SK-N-SH (cell line): Measurements from ENCODE around the gene BDKRB2. TPM values are rescaled to one million over a fixed set of nuclear protein-coding genes. Genes with fewer than 3 reads are reported as not detected.

Experiments used
- CTCF ChIA-PET: fragments of 300-600, 350-600 bp; formaldehyde crosslinking; extraction: SDS; loops from one replicate; lab custom pipeline; 2021; lab: Yijun Ruan, JAX
- POLR2A ChIA-PET: fragments of 350-600 bp; sonication (Branson Sonifier 250); formaldehyde crosslinking; extraction: SDS; loops from one replicate; lab custom pipeline; 2020; ENCODE audit warnings: antibody characterized with exemption, inconsistent platforms; lab: Yijun Ruan, JAX
- DNase-seq: peaks from one replicate; pipeline ENCODE4 v3.0.0; 2012
- H2AFZ ChIP-seq: fragments of 200-600 bp; sonication (generic); 2 replicates; pipeline ENCODE4 v1.8.1; 2016; ENCODE audit warnings: antibody characterized with exemption, mild to moderate bottlenecking, low read depth
- H3F3A ChIP-seq: fragments of 200-600 bp; sonication (generic); replicated peaks from 2 replicates; pipeline ENCODE3; 2016; ENCODE audit warnings: antibody characterized with exemption, mild to moderate bottlenecking; ENCODE audit not compliant: insufficient read depth
- H3K27ac ChIP-seq, 2 experiments: fragments of 200-500 bp in 1 of 2; fragments of 200-600 bp in 1 of 2; sonication (Bioruptor generic) in 1 of 2; sonication (generic), shearing (Covaris generic) in 1 of 2; 2 replicates each; pipeline versions ENCODE4 v1.5.1 to v1.6.1; 2014 to 2016; ENCODE audit warnings: low read depth in 2 of 2, inconsistent platforms in 1 of 2, low read length in 1 of 2, mild to moderate bottlenecking in 1 of 2, mixed read lengths in 1 of 2
- H3K27me3 ChIP-seq: fragments of 200-600 bp; sonication (generic), shearing (Covaris generic); 2 replicates; pipeline ENCODE4 v1.6.1; 2016; ENCODE audit warnings: mixed run types; ENCODE audit not compliant: insufficient read depth
- H3K36me3 ChIP-seq, 2 experiments: fragments of 200-500 bp in 1 of 2; fragments of 200-600 bp in 1 of 2; sonication (Bioruptor generic) in 1 of 2; sonication (generic) in 1 of 2; replicated peaks in 1 of 2; 2 replicates each; pipeline versions ENCODE3 to v1.5.1; 2014 to 2016; ENCODE audit warnings: low read length in 1 of 2, mild to moderate bottlenecking in 1 of 2; ENCODE audit not compliant: insufficient read depth in 2 of 2, control insufficient read depth in 1 of 2
- H3K4me1 ChIP-seq, 2 experiments: fragments of 200-500 bp in 1 of 2; fragments of 200-600 bp in 1 of 2; sonication (Bioruptor generic) in 1 of 2; sonication (generic), shearing (Covaris generic) in 1 of 2; 2 replicates each; pipeline versions ENCODE4 v1.5.1 to v1.6.1; 2014 to 2016; ENCODE audit warnings: low read depth in 1 of 2, low read length in 1 of 2, mixed run types in 1 of 2; ENCODE audit not compliant: insufficient read depth in 2 of 2, control insufficient read depth in 1 of 2
- H3K4me2 ChIP-seq: fragments of 200-600 bp; sonication (generic), shearing (Covaris generic); 2 replicates; pipeline ENCODE4 v1.6.1; 2017; ENCODE audit warnings: mixed run types
- H3K4me3 ChIP-seq, 2 experiments: fragments of 200-500 bp in 1 of 2; fragments of 200-600 bp in 1 of 2; sonication (Bioruptor generic) in 1 of 2; sonication (generic), shearing (Covaris generic) in 1 of 2; 2 replicates each; pipeline versions ENCODE4 v1.5.1 to v1.8.1; 2014 to 2016; ENCODE audit warnings: low read depth in 2 of 2, inconsistent platforms in 1 of 2, low read length in 1 of 2, mild to moderate bottlenecking in 1 of 2, mixed read lengths in 1 of 2, moderate library complexity in 1 of 2
- H3K79me2 ChIP-seq: fragments of 200-600 bp; sonication (generic); 2 replicates; pipeline ENCODE4 v1.8.1; 2017; ENCODE audit warnings: mild to moderate bottlenecking; ENCODE audit not compliant: insufficient read depth
- H3K9ac ChIP-seq: fragments of 200-600 bp; sonication (generic); 2 replicates; pipeline ENCODE4 v1.6.1; 2017; ENCODE audit warnings: mixed run types
- H3K9me2 ChIP-seq: fragments of 200-600 bp; sonication (generic); 2 replicates; pipeline ENCODE4 v1.6.1; 2017; ENCODE audit warnings: mixed run types
- H3K9me3 ChIP-seq: fragments of 200-600 bp; sonication (generic); 2 replicates; pipeline ENCODE4 v1.6.1; 2017; ENCODE audit warnings: mixed run types, mild to moderate bottlenecking, moderate library complexity
- H4K20me1 ChIP-seq: fragments of 200-600 bp; sonication (generic); 2 replicates; pipeline ENCODE4 v1.6.1; 2017; ENCODE audit warnings: mild to moderate bottlenecking, mixed run types; ENCODE audit not compliant: insufficient read depth
- CHD2 ChIP-seq: fragments of 150-350 bp; IDR thresholded peaks from 2 replicates; pipeline ENCODE4 v1.6.1; 2018; ENCODE audit warnings: low read length; ENCODE audit not compliant: partially characterized antibody
- CTCF ChIP-seq: fragments of 200-600 bp; sonication (generic); IDR thresholded peaks from 2 replicates; pipeline ENCODE4 v1.6.1; 2017; ENCODE audit warnings: antibody characterized with exemption, mild to moderate bottlenecking, moderate library complexity
- ELF1 ChIP-seq: IDR thresholded peaks from 2 replicates; pipeline ENCODE4 v1.4.0; 2012
- EP300 ChIP-seq, 2 experiments: IDR thresholded peaks; 2 replicates each; pipeline versions ENCODE4 v1.4.0 to v1.6.1; 2012; ENCODE audit warnings: borderline replicate concordance in 1 of 2, low read depth in 1 of 2, low read length in 1 of 2
- EZH2phosphoT487 ChIP-seq: fragments of 200-600 bp; sonication (generic); IDR thresholded peaks from 2 replicates; pipeline ENCODE4 v1.6.1; 2017; ENCODE audit warnings: low read depth, mixed run types, mild to moderate bottlenecking, antibody characterized with exemption, moderate library complexity, borderline replicate concordance
- FOSL2 ChIP-seq: IDR thresholded peaks from 2 replicates; pipeline ENCODE4 v1.4.0; 2012; ENCODE audit warnings: low read depth, mild to moderate bottlenecking, moderate library complexity, borderline replicate concordance
- FOXJ3 ChIP-seq: sonication (generic); formaldehyde crosslinking; IDR thresholded peaks from 2 replicates; pipeline ENCODE4 v1.5.1; 2020; ENCODE audit warnings: mild to moderate bottlenecking, missing genetic modification reagents
- FOXM1 ChIP-seq: IDR thresholded peaks from 2 replicates; pipeline ENCODE4 v1.4.0; 2012; ENCODE audit warnings: low read depth, mild to moderate bottlenecking
- GABPA ChIP-seq: IDR thresholded peaks from 2 replicates; pipeline ENCODE4 v1.4.0; 2012; ENCODE audit warnings: low read depth, mild to moderate bottlenecking
- JUND ChIP-seq: IDR thresholded peaks from 2 replicates; pipeline ENCODE4 v1.4.0; 2012
- MEF2A ChIP-seq: IDR thresholded peaks from 2 replicates; pipeline ENCODE4 v1.4.0; 2012; ENCODE audit warnings: low read depth, borderline replicate concordance
- PBX3 ChIP-seq: IDR thresholded peaks from 2 replicates; pipeline ENCODE4; 2012
- RAD21 ChIP-seq: IDR thresholded peaks from 2 replicates; pipeline ENCODE4 v1.6.1; 2012; ENCODE audit warnings: mild to moderate bottlenecking, low read length
- RXRA ChIP-seq: IDR thresholded peaks from 2 replicates; pipeline ENCODE4 v1.4.0; 2012; ENCODE audit warnings: low read depth, mild to moderate bottlenecking, borderline replicate concordance
- SIN3A ChIP-seq: IDR thresholded peaks from 2 replicates; pipeline ENCODE4 v1.6.1; 2012; ENCODE audit warnings: low read depth, mild to moderate bottlenecking, low read length, moderate library complexity, borderline replicate concordance
- TCF12 ChIP-seq: IDR thresholded peaks from 2 replicates; pipeline ENCODE4 v1.4.0; 2012
- USF1 ChIP-seq: IDR thresholded peaks from 2 replicates; pipeline ENCODE4 v1.4.0; 2012; ENCODE audit warnings: low read depth, borderline replicate concordance
- YY1 ChIP-seq: IDR thresholded peaks from 2 replicates; pipeline ENCODE4 v1.4.0; 2012; ENCODE audit warnings: low read depth, mild to moderate bottlenecking
- WGBS: methylation state at CpG from one replicate; pipeline ENCODE4 v1.1.6; 2017; ENCODE audit warnings: low lambda C conversion rate; 5-methylcytosine and 5-hydroxymethylcytosine counted together
- polyA plus RNA-seq, 3 experiments: library from polyadenylated mRNA; depleted of rRNA; stranded (reverse); fragments of >200 nt; gene quantifications; 2 replicates each; pipeline ENCODE4 v1.2.3, GENCODE V29; 2012

Gene BDKRB2
- polyA plus RNA-seq, 1 of the 3 experiments (the other 2 are of a cell fraction) = 4.8 TPM

- no peak overlapping the region for H3K27ac ChIP-seq
- H3K4me1 ChIP-seq = peaks cover 0 to 7% of the 10 kb centered on the region in 2 experiments; a peak in 1 of 4 replicates
- H3K9ac ChIP-seq = no peak overlapping the region
- H4K20me1 ChIP-seq = no peaks in the 10 kb centered on the region
- POLR2A ChIA-PET = no interaction called here
- H3K4me2 ChIP-seq = no peak overlapping the region
- no peaks in the 10 kb centered on the region for H3K9me3 ChIP-seq
- H3K9me2 ChIP-seq = no peaks in the 10 kb centered on the region
- TF ChIP-seq CTCF (no peak), FOSL2 (no peak), FOXJ3 (CRISPR knock-in tag) (no peak), YY1 (no peak), USF1 (no peak), EZH2phosphoT487 (no peak), RAD21 (no peak), ELF1 (no peak), EP300 (IDR thresholded peaks at IDR 0.05; ENCODE audit: borderline replicate concordance in 1 of 2, low read depth in 1 of 2, low read length in 1 of 2) (no peak), PBX3 (no peak), FOXM1 (no peak), SIN3A (no peak), CHD2 (no peak), TCF12 (no peak), JUND (no peak), MEF2A (no peak), GABPA (no peak), RXRA (no peak)
- TF ChIP-seq, all 33 proteins: peak for 0
- Histone ChIP-seq H3F3A (no peaks in the 10 kb centered on the region), H3K4me3 (no peak overlapping the region), H2AFZ (no peak overlapping the region), H3K79me2 (no peaks in the 10 kb centered on the region), H3K27me3 (no peaks in the 10 kb centered on the region), H3K36me3 (no peaks in the 10 kb centered on the region)
- CTCF ChIA-PET = interaction anchor here (0.9 to 2.9 kb wide), 4 partner anchors 12 to 76 kb away, joined by 3 to 10 read pairs (median 6); no protein-coding TSS in a partner anchor
- DNase-seq = no peak
- 100% methylated on average over 2 of the region's 2 CpGs for WGBS
Measured at GRCh38 chr14:96176275-96176674, 28.4 kb upstream of the BDKRB2 start.
